ENCODE results near the gene SLC43A3. TPM values are rescaled to one million over a fixed set of nuclear protein-coding genes. Genes with fewer than 3 reads are reported as not detected.

SLC43A3 gene
- total and polyA plus RNA-seq, 10 donors = 15.2 to 72.5 (median 35.7) TPM

GRCh38 chr11:57469268-57469667 is 42.3 kb upstream of the SLC43A3 start:
- 77 to 92% (median 83%) methylated on average over 5 of the region's 5 CpGs for WGBS, 5 donors
- intact Hi-C loops (cut with DNase I; ENCODE audit: low total_unique reads) = no loop called here
- H3K4me1 ChIP-seq = peaks cover 0 to 20% (median 10%) of the 10 kb centered on the region in 6 donors
- no peak for TF ChIP-seq CTCF (IDR thresholded peaks at IDR 0.05 in 8 of 11, conservative IDR thresholded peaks at IDR 0.05 in 3 of 11)
- TF ChIP-seq POLR2AphosphoS5 (IDR thresholded peaks at IDR 0.05) = no peak
- TF ChIP-seq POLR2A (IDR thresholded peaks at IDR 0.05) = no peak
- no peak overlapping the region for H3K27ac ChIP-seq
- H3K36me3 ChIP-seq = no peaks in the 10 kb centered on the region
- no peaks in the 10 kb centered on the region for H3K9me3 ChIP-seq
- H3K27me3 ChIP-seq (replicated peaks in 1 of 7) = peaks cover 0 to 20% (median 0%) of the 10 kb centered on the region in 7 donors
- no peak for DNase-seq
- H3K4me3 ChIP-seq = no peak overlapping the region

GRCh38 chr11:57468276-57468675 is 41.4 kb upstream of the SLC43A3 start:
- Histone ChIP-seq H3K4me1 (peaks cover 0 to 15% (median 5%) of the 10 kb centered on the region in 6 donors), H3K36me3 (no peaks in the 10 kb centered on the region), H3K27me3 (replicated peaks in 1 of 7) (peaks cover 0 to 10% (median 0%) of the 10 kb centered on the region in 7 donors), H3K27ac (no peak overlapping the region), H3K4me3 (no peak overlapping the region), H3K9me3 (no peaks in the 10 kb centered on the region)
- TF ChIP-seq POLR2A (IDR thresholded peaks at IDR 0.05) (no peak), CTCF (IDR thresholded peaks at IDR 0.05 in 8 of 11, conservative IDR thresholded peaks at IDR 0.05 in 3 of 11) (no peak), POLR2AphosphoS5 (IDR thresholded peaks at IDR 0.05) (no peak)
- intact Hi-C loops (cut with DNase I; ENCODE audit: low total_unique reads) = no loop called here
- DNase-seq = no peak
- 79 to 89% (median 82%) methylated on average over 4 of the region's 4 CpGs for WGBS, 5 donors

- no peak for DNase-seq
- 86 to 91% (median 88%) methylated on average over 23 of the region's 23 CpGs for WGBS, 5 donors
- no peaks in the 10 kb centered on the region for H3K36me3 ChIP-seq
- peaks cover 0 to 8% (median 0%) of the 10 kb centered on the region in 7 donors for H3K27me3 ChIP-seq (replicated peaks in 1 of 7)
- H3K9me3 ChIP-seq = no peaks in the 10 kb centered on the region
- H3K4me1 ChIP-seq = peaks cover 0 to 14% (median 5%) of the 10 kb centered on the region in 6 donors
- no peak overlapping the region for H3K4me3 ChIP-seq
- TF ChIP-seq POLR2AphosphoS5 (IDR thresholded peaks at IDR 0.05) (no peak), POLR2A (IDR thresholded peaks at IDR 0.05) (no peak), CTCF (IDR thresholded peaks at IDR 0.05 in 8 of 11, conservative IDR thresholded peaks at IDR 0.05 in 3 of 11) (no peak)
- no peak overlapping the region for H3K27ac ChIP-seq
- intact Hi-C loops (cut with DNase I; ENCODE audit: low total_unique reads) = no loop called here
Observed at GRCh38 chr11:57467508-57468157, 40.7 kb upstream of the SLC43A3 start.

GRCh38 chr11:57466680-57467079 is 39.8 kb upstream of the SLC43A3 start:
- WGBS, 5 donors = 26 to 68% (median 41%) methylated on average over 4 of the region's 4 CpGs
- TF ChIP-seq CTCF (IDR thresholded peaks at IDR 0.05 in 8 of 11, conservative IDR thresholded peaks at IDR 0.05 in 3 of 11) (no peak), POLR2A (IDR thresholded peaks at IDR 0.05) (no peak), POLR2AphosphoS5 (IDR thresholded peaks at IDR 0.05) (no peak)
- Histone ChIP-seq H3K4me3 (no peak overlapping the region), H3K4me1 (peaks cover 0 to 14% (median 5%) of the 10 kb centered on the region in 6 donors), H3K36me3 (no peaks in the 10 kb centered on the region), H3K9me3 (no peaks in the 10 kb centered on the region), H3K27ac (no peak overlapping the region), H3K27me3 (replicated peaks in 1 of 7) (peaks cover 0 to 16% (median 0%) of the 10 kb centered on the region in 7 donors)
- intact Hi-C loops (cut with DNase I; ENCODE audit: low total_unique reads) = no loop called here
- DNase-seq = no peak
